ENCODE results near the gene SLC4A9.

DNA sequence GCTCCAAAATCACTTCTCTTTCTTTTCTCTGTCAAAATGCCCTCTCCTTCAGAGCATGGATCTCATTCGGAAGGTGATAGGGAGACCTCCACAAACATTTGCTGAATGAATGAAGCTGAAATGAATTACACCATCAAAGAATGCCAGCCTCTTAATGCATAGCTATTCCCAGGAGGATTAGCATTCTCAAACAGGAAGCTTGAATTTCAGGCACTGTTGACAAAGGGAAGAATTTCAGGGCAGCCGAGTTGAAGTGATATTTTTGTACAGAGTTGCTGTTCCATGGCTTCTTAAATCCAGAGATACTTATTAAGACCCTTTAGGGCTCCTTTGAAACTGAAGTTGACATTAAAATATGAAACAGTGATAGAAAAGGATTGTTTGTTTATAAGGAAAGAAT lies 32.4 kb upstream of the SLC4A9 start:
- TF ChIP-seq POLR2AphosphoS5 (IDR thresholded peaks at IDR 0.05; ENCODE audit: low read depth, low read length) (no peak), TAF1 (IDR thresholded peaks at IDR 0.05; ENCODE audit: borderline replicate concordance, insufficient read depth, low read length) (no peak), SIN3A (IDR thresholded peaks at IDR 0.05; ENCODE audit: borderline replicate concordance, insufficient read depth, low read length) (no peak)
- TF ChIP-seq, protein P1, sequence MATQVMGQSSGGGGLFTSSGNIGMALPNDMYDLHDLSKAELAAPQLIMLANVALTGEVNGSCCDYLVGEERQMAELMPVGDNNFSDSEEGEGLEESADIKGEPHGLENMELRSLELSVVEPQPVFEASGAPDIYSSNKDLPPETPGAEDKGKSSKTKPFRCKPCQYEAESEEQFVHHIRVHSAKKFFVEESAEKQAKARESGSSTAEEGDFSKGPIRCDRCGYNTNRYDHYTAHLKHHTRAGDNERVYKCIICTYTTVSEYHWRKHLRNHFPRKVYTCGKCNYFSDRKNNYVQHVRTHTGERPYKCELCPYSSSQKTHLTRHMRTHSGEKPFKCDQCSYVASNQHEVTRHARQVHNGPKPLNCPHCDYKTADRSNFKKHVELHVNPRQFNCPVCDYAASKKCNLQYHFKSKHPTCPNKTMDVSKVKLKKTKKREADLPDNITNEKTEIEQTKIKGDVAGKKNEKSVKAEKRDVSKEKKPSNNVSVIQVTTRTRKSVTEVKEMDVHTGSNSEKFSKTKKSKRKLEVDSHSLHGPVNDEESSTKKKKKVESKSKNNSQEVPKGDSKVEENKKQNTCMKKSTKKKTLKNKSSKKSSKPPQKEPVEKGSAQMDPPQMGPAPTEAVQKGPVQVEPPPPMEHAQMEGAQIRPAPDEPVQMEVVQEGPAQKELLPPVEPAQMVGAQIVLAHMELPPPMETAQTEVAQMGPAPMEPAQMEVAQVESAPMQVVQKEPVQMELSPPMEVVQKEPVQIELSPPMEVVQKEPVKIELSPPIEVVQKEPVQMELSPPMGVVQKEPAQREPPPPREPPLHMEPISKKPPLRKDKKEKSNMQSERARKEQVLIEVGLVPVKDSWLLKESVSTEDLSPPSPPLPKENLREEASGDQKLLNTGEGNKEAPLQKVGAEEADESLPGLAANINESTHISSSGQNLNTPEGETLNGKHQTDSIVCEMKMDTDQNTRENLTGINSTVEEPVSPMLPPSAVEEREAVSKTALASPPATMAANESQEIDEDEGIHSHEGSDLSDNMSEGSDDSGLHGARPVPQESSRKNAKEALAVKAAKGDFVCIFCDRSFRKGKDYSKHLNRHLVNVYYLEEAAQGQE (IDR thresholded peaks at IDR 0.05; ENCODE audit: insufficient read depth in 1 of 2, low read depth in 2 of 2, low read length in 2 of 2) = no peak
